Left ventricle myocardium inferior (tissue), 1 donor: Measurements from ENCODE around the gene FHAD1. TPM values are rescaled to one million over a fixed set of nuclear protein-coding genes. Genes with fewer than 3 reads are reported as not detected.
A peak's percentile ranks its signal among the peaks of the same experiment; 100 is the strongest.

Experiments
- DNase-seq: peaks from one replicate; pipeline ENCODE4 v3.0.0-alpha.2; 2020
- H3K27ac ChIP-seq: fragments of 200-600 bp; replicated peaks from 2 replicates; pipeline ENCODE4 v1.8.0; 2021
- H3K27me3 ChIP-seq: fragments of 200-600 bp; 2 replicates; pipeline ENCODE4 v1.8.0; 2021; ENCODE audit warnings: low read depth
- H3K36me3 ChIP-seq: fragments of 200-600 bp; 2 replicates; pipeline ENCODE4 v1.8.0; 2021
- H3K4me1 ChIP-seq: fragments of 200-600 bp; 2 replicates; pipeline ENCODE4 v1.8.0; 2021
- H3K4me3 ChIP-seq: fragments of 200-600 bp; 2 replicates; pipeline ENCODE4 v1.8.0; 2021; ENCODE audit warnings: mild to moderate bottlenecking, moderate library complexity
- H3K9me3 ChIP-seq: fragments of 200-600 bp; replicated peaks from 2 replicates; pipeline ENCODE4 v1.8.0; 2021
- intact Hi-C: fragments of 100-400 bp; cut with micrococcal nuclease; formaldehyde crosslinking; loops from one replicate; pipeline ENCODE4 v1.11.0; 2022
- total RNA-seq: library from RNA; stranded (reverse); fragmentation: NEBNext Ultra II Directional; extraction: Animal tissue kit (Norgen Biotek cat#: 25700); gene quantifications from one replicate; pipeline ENCODE4 v1.2.1, GENCODE V29; 2021
- TF ChIP-seq, protein P1 (sequence below): fragments of 200-600 bp; IDR thresholded peaks from 2 replicates; pipeline ENCODE4 v1.8.0; 2021; ENCODE audit warnings: antibody characterized with exemption, mild to moderate bottlenecking, borderline replicate concordance
- donor health status: DM: no; HTN: yes; CAD: no; lungs with severe emphysema.

The FHAD1 gene
- total RNA-seq, 1 donor from 2014 or later: not detected

- Histone ChIP-seq H3K4me1 (no peaks in the 10 kb centered on the region), H3K4me3 (no peak overlapping the region), H3K36me3 (no peaks in the 10 kb centered on the region), H3K27ac (no peak overlapping the region), H3K9me3 (peaks cover 13% of the 10 kb centered on the region), H3K27me3 (no peaks in the 10 kb centered on the region)
- no peak for DNase-seq
- intact Hi-C loops: no loop called here
- TF ChIP-seq, protein P1, sequence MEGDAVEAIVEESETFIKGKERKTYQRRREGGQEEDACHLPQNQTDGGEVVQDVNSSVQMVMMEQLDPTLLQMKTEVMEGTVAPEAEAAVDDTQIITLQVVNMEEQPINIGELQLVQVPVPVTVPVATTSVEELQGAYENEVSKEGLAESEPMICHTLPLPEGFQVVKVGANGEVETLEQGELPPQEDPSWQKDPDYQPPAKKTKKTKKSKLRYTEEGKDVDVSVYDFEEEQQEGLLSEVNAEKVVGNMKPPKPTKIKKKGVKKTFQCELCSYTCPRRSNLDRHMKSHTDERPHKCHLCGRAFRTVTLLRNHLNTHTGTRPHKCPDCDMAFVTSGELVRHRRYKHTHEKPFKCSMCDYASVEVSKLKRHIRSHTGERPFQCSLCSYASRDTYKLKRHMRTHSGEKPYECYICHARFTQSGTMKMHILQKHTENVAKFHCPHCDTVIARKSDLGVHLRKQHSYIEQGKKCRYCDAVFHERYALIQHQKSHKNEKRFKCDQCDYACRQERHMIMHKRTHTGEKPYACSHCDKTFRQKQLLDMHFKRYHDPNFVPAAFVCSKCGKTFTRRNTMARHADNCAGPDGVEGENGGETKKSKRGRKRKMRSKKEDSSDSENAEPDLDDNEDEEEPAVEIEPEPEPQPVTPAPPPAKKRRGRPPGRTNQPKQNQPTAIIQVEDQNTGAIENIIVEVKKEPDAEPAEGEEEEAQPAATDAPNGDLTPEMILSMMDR: no peak
Measured at GRCh38 chr1:15315815-15316214, 68.8 kb downstream of the FHAD1 start.

DNA sequence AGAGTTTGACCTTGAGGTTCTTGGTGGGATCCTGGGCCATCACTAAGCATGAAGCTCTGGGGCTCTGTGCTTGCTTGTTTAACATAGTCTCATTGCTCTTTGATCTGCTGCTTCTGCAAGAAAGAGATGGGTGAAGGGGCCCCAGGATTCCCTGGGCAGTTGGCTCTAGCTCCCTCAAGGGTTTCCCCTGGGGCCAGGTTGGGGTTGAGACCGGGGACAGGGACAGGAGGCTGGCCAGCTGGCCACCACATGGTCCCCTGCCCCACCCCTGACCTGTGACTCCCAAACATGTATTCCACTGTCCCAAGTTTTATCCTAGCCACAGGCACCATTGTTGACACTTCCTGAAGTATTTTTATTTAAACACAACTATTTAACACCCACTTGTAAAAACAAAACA lies 69.5 kb downstream of the FHAD1 start:
- no peaks in the 10 kb centered on the region for H3K4me1 ChIP-seq
- intact Hi-C loops: no loop called here
- DNase-seq: no peak
- no peak overlapping the region for H3K4me3 ChIP-seq
- H3K27me3 ChIP-seq: no peaks in the 10 kb centered on the region
- TF ChIP-seq, protein P1: no peak
- H3K27ac ChIP-seq: no peak overlapping the region
- no peaks in the 10 kb centered on the region for H3K36me3 ChIP-seq
- peaks cover 14% of the 10 kb centered on the region for H3K9me3 ChIP-seq

GRCh38 chr1:15320267-15320666 lies 73.2 kb downstream of the FHAD1 start:
- Histone ChIP-seq H3K9me3 (peaks cover 14% of the 10 kb centered on the region), H3K4me1 (peaks cover 9% of the 10 kb centered on the region), H3K4me3 (no peak overlapping the region), H3K27ac (no peak overlapping the region), H3K27me3 (peaks cover 8% of the 10 kb centered on the region), H3K36me3 (no peaks in the 10 kb centered on the region)
- intact Hi-C loops: no loop called here
- TF ChIP-seq, protein P1: no peak
- DNase-seq: no peak

DNA sequence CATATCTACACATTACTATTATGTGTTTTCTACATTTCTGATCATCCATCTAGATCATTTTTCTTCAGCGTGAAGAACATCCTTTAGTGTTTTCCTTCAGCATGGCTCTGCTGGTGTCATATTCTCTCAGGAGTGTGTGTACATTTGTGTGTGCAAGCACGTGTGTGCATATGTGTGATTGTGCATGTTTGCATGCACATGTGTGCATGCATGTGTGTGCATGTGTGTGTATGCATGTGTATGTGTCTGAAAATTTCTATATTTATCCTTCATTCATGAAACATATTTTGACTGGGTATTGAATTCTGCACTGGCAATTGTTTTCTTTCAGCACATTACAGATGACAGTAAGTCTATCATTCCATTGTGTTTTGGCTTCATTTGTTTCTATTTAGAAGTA lies 74.6 kb downstream of the FHAD1 start:
- H3K4me1 ChIP-seq: peaks cover 9% of the 10 kb centered on the region
- no peaks in the 10 kb centered on the region for H3K36me3 ChIP-seq
- TF ChIP-seq, protein P1: no peak
- peaks cover 14% of the 10 kb centered on the region for H3K9me3 ChIP-seq
- no peak for DNase-seq
- intact Hi-C loops: no loop called here
- H3K27me3 ChIP-seq: peaks cover 8% of the 10 kb centered on the region
- H3K4me3 ChIP-seq: no peak overlapping the region
- no peak overlapping the region for H3K27ac ChIP-seq

DNA sequence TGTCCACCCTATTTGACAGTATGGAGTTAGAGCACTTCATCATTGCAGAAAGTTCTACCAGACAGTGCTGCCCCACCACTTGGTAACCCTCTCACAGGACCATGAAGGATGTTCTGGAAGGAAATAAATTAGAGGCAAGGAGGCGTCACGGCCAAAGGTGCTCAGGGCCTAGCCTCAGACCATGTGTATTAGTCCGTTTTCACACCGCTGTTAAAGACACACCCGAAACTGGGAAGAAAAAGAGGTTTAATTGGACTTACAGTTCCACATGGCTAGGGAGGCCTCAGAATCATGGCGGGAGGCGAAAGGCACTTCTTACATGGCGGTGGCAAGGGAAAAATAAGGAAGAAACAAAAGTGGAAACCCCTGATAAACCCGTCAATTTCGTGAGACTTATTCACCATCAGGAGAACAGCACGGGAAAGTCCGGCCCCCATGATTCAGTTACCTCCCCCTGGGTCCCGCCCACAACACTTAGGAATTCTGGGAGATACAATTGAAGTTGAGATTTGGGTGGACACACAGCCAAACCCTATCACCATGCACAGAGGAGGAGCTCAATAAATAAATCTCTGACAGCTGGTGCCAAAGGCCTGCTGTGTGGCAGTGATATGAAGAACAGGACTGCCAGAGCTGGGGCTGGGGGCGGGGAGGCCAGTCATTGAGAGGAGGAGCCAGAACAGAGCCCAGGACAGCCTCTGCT lies 75.8 kb downstream of the FHAD1 start:
- Histone ChIP-seq H3K9me3 (peaks cover 14% of the 10 kb centered on the region), H3K27me3 (peaks cover 8% of the 10 kb centered on the region), H3K4me1 (peaks cover 10% of the 10 kb centered on the region), H3K4me3 (no peak overlapping the region), H3K27ac (peak overlapping the region; percentile 55), H3K36me3 (no peaks in the 10 kb centered on the region)
- TF ChIP-seq, protein P1: no peak
- peak; percentile 24 for DNase-seq
- intact Hi-C loops: no loop called here
